AG09309 (cell line): ENCODE results near the gene PLAGL1.

Source experiments
- DNase-seq: peaks from one replicate; pipeline ENCODE4 v3.0.0-alpha.2; 2010; ENCODE audit warnings: low read depth
- H3K4me3 ChIP-seq: 2 replicates; pipeline ENCODE4 v1.5.1; 2011; ENCODE audit warnings: mild to moderate bottlenecking, low read depth, low read length, moderate library complexity; ENCODE audit not compliant: control insufficient read depth
- CTCF ChIP-seq: IDR thresholded peaks from 2 replicates; pipeline ENCODE4 v1.5.1; 2011; ENCODE audit warnings: mild to moderate bottlenecking, low read depth, low read length, inconsistent platforms; ENCODE audit not compliant: insufficient read depth, control insufficient read depth; ENCODE audit errors: missing control alignments

PLAGL1 gene

GRCh38 chr6:143986463-143987065 lies 21.5 kb downstream of the PLAGL1 start:
- DNase-seq: no peak
- H3K4me3 ChIP-seq: no peak overlapping the region
- TF ChIP-seq CTCF: no peak

GRCh38 chr6:143984666-143985065 lies 23.4 kb downstream of the PLAGL1 start:
- no peak overlapping the region for H3K4me3 ChIP-seq
- no peak for TF ChIP-seq CTCF
- DNase-seq: no peak

DNA sequence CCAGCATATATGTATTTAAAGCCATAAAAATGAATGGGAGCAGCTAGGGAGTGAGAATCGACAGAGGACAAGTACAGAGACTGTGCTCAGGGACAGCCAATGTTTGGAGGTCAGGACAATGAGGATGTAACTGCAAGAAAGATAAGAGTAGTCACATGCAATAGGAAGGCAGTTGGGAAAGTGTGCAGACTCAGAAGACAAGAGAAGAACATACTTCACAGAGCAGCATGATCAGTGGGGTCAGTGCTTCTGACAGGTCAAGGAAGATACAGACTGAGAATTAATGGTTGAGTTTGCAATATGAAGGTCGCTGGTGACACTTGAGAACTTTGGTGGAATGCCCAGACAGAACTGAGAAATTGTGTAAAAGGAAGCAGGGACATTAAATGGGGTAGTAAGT lies 25.1 kb downstream of the PLAGL1 start:
- no peak for DNase-seq
- no peak overlapping the region for H3K4me3 ChIP-seq
- TF ChIP-seq CTCF: no peak

GRCh38 chr6:143980921-143981320 lies 27.1 kb downstream of the PLAGL1 start:
- no peak for DNase-seq
- H3K4me3 ChIP-seq: no peak overlapping the region
- TF ChIP-seq CTCF: no peak

DNA sequence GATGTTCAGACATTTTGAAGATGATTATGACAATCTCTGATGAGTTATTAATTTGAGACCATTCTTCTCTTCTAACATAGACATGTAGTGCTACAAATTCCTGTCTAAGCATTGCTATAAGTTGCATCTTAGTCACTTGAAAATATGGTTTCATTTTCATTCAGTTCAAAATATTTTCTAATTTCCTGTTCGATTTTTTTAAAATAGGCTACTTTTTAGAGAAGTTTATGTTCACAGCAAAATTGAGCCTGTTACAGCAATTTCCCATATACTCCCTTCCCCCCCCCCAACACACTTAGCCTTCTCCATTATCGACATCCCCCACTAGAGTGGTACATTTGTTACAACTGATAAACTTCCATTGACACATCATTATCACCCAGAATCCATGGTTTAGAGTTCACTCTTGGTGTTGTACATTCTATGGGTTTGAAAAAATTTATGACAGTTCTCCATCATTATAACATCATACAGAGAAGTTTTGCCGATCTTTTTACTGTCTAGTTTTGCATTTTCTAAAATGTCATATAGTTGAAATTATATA lies 31.2 kb downstream of the PLAGL1 start:
- no peak for DNase-seq
- no peak for TF ChIP-seq CTCF
- H3K4me3 ChIP-seq: no peak overlapping the region

- no peak for DNase-seq
- no peak for TF ChIP-seq CTCF
- no peak overlapping the region for H3K4me3 ChIP-seq
Observed at GRCh38 chr6:143974089-143974488, 34.0 kb downstream of the PLAGL1 start.
